Liver (tissue), 3 donors: ENCODE data around the gene NR4A3.

Experiments
- CTCF ChIP-seq: fragments of 150-350 bp; IDR thresholded peaks from 2 replicates; pipeline ENCODE4 v1.5.1; 2017; ENCODE audit warnings: improper control_type of control experiment, low read depth, low read length; ENCODE audit not compliant: missing input control
- GABPA ChIP-seq, 2 donors: IDR thresholded peaks in 1 of 2; conservative IDR thresholded peaks in 1 of 2; 2 replicates each; pipeline ENCODE4 v1.6.1; 2016; ENCODE audit warnings: antibody characterized with exemption in 2 of 2, mild to moderate bottlenecking in 1 of 2, moderate library complexity in 1 of 2
- SP1 ChIP-seq: IDR thresholded peaks from 2 replicates; pipeline ENCODE4 v1.6.1; 2018; ENCODE audit warnings: antibody characterized with exemption, mild to moderate bottlenecking
- donor health status: healthy.
- donor health status: healthy.

- no peak for TF ChIP-seq GABPA (IDR thresholded peaks at IDR 0.05 in 1 of 2, conservative IDR thresholded peaks at IDR 0.05 in 1 of 2)
- TF ChIP-seq SP1, result no peak
- no peak for TF ChIP-seq CTCF
Observed at GRCh38 chr9:99818500-99818899, 3.2 kb upstream of the NR4A3 start.
